NCI-H82 (cell line): ENCODE results near the gene MLPH.
A peak's percentile ranks its signal among the peaks of the same experiment; 100 is the strongest.

Experiments
- DNase-seq: peaks from one replicate; lab custom pipeline; 2025; lab: John Stamatoyannopoulos, UW

Gene MLPH

GRCh38 chr2:237568121-237568660, 81.1 kb downstream of the MLPH start:
- DNase-seq: no peak

GRCh38 chr2:237569041-237569440, 82.0 kb downstream of the MLPH start:
- no peak for DNase-seq

GRCh38 chr2:237569896-237570295, 82.8 kb downstream of the MLPH start:
- DNase-seq: no peak

- DNase-seq: no peak
Observed at GRCh38 chr2:237570776-237571335, 83.8 kb downstream of the MLPH start.

DNA sequence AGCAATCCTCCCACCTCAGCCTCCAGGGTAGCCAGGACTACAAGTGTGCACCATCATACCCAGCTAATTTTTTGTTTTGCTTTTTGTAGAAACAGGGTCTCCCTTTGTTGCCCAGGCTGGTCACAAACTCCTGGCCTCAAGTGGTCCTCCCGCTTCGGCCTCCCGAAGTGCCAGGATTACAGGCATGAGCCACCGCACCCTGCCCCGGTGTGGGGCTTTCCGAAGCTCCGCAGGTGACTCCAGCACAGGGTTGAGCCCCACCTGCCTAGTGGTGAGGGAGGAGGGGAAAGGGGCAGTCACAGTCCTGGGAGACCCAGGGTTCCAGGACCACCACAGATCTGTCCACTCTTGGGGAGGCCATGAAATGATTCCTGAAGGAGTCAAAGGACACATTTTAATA, 84.5 kb downstream of the MLPH start:
- DNase-seq: no peak

- DNase-seq: peak; percentile 93
Observed at GRCh38 chr2:237572021-237572741, 85.1 kb downstream of the MLPH start.

- DNase-seq: no peak
Observed at GRCh38 chr2:237572742-237573101, 85.7 kb downstream of the MLPH start.

GRCh38 chr2:237573721-237574415, 86.8 kb downstream of the MLPH start:
- DNase-seq: no peak

DNA sequence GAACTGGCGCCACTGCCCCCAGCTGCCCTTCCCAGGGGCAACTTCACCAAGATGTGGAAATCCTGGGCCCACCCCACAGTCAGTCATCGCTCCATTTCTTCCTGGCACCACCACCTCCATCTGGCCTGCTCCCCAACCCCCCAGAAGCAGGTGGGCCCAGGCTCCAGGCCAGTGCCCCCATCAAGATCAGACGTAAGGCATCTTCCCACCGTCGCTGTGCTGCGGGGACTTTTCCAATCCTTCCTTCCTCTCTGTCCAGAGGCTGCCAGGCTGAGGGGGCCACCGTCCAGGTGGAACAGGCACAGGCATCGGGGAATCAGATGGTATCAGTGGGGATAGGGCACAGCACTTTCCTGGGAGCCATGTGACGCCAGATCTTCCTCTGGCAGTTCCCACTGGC, 87.4 kb downstream of the MLPH start:
- no peak for DNase-seq

DNA sequence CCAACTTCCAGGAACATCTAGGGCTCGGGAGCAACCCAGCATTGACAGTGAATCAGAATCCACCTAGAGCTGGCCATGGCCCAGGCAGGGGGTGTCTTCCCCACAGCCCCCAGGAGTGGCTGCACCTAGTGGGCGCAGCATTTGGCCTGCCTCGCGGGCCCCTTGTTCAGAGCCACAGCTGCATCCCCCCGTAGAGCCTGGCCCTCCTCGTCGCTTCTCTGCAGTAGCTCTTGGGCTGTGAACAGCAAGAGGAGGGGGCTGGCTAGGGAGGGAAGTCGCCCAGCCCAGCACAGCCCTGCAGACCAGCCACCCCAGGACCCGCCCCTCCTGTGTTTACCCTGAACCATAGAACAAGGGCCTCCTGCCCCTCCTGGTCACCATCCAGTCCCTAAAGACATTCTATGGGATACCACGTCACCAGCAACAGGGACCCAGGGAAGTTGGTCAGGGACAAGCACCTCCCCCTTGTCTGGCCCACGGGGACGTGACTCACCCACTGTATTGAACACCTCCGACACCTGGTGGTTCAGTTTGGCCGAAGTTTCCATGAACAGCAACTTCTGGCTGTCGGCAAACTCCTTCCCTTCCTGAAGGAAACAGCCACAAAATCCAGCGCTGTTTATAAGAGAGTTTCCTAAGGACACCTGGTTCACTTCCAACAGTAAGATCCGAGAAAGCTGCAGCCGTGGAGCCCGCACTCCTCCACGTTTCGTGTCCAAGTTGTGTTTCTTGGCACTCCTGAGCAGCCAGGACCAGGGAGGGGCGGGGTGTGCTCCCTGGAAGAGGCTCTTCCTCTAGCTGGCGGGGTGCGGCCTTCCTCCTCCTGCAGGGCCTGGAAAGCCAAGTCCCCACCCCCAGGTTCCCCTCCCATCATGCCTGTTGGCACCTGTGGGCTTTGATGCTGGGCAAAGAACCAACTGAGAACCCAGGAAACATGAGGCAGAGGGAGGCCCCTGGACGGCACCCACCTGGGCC, 88.1 kb downstream of the MLPH start:
- no peak for DNase-seq

- DNase-seq: no peak
Observed at GRCh38 chr2:237575869-237576862, 89.1 kb downstream of the MLPH start.

DNA sequence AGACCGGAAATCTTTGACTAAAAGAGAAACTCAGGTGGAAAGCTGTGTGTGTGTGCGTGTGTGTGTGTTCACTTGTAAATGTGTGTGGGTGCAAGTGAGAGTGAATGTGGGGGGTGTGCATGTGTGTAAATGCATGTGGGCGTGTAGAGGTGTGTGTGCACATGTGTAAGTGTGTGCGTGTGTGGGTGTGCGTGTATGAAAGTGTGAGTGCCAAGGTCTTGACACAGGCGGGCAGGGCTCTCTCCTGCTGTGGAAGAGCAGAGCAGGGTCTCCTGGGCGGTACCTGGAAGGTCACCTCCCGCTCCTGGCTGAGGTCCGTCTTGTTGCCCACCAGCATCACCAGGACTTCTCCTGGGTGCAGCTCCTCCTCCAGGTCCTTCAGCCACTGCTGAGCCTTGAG, 89.9 kb downstream of the MLPH start:
- no peak for DNase-seq

GRCh38 chr2:237577458-237577857, 90.4 kb downstream of the MLPH start:
- no peak for DNase-seq

DNA sequence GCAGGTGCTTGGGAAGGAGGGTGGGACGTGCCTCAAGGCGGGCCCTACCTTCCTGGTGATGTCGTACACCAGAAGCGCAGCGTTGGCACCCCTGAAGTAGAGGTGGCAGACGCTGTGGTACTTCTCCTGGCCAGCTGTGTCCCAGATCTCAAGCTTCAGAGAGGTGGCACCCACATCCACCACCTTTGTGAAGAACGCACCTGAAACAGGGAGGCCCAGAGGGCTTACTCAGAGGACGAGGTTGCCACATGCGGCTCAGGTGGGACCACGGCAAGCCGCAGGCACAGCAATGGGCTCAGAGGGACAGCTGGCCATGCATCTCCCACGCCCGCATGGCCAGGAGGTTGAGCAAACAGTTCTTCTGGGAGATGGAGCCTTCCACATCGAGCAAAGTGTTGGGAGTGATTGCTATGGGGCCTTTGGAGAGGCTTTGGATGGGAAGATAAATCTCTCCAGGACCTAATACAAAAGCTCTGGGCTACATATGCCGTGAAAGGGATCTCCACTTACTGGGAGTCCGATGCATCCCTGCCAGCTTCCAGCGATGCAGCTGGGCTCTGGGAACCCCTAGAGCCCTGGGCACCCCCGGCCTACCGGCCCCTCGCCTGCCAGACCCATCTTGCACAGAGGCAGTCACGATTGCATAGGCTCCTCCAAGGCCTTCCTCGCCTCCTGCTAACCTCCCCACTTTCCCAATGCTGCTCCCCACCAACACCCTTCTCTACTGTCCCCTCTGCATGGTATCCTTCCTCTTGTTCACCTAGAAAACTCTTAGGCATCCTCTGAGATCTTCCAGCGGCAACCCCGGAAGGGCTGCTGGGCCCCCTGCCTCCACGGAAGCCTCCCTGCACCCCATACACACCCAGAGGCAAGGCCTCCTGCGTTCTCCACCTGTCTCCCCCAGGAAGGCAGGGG, 91.2 kb downstream of the MLPH start:
- no peak for DNase-seq

DNA sequence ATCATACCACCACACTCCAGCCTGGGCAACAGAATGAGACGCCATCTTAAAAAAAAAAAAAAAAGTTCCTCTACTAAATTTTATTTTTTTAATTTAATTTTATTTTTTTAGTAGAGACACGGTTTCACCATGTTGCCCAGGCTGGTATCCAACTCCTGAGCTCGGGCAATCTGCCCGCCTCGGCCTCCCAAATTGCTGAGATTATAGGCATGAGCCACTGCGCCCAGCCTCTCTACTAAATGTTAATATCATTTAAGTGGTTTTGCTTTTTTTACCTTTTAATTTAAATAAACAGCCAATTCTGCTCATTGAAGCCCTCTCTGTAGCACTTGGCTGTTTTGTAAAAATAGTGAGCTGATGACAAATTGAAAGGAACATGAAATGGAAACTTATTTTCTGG, 94.3 kb downstream of the MLPH start:
- DNase-seq: no peak

DNA sequence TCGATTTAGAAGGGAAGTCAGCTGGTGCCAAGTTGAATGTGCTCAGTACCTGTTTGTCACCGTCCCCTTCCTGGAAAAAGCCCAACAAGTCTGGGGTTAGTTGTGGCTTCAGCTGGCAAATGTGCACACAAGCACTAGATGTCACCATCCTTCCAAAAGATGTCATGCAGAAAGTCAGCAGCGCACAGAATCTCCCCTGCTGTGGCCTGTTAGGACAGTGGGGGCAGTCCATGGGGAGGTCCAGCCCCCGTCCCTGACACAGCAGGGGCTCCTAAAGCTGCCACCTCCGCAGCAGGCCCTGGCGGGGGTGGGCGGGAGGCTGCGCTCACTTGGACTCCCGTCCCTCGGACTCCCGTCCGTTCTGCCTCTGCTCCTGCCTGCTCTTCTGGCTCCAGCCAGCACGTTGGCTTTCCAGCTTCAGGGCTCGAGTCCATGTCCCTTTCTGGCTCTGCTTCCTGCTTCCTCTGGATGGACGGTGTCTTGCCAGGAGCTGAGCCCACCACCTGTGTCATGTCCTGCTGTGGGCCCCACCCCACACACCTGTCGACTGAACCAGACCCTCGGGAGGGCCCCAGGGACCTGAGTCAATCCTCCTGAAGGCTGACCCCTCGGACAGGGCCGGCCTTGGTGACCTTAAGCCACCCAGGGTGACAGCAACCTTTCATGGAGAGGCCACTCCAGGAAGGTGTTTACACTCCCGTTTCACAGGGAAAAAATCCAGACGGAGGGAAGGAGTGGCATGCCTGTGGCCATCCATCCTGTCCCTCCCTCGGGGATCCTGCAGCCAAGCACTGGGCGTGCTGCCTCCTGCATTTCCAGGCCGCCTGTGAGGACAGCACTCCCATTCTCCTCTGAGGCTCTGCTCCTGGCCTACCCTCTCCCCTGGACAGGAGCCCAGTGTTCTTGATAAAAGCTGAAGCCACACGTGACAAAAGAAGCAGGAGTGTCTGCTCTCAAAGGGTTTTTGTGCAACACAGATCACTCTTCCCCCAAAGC, 95.0 kb downstream of the MLPH start:
- peak; percentile 70 for DNase-seq

DNA sequence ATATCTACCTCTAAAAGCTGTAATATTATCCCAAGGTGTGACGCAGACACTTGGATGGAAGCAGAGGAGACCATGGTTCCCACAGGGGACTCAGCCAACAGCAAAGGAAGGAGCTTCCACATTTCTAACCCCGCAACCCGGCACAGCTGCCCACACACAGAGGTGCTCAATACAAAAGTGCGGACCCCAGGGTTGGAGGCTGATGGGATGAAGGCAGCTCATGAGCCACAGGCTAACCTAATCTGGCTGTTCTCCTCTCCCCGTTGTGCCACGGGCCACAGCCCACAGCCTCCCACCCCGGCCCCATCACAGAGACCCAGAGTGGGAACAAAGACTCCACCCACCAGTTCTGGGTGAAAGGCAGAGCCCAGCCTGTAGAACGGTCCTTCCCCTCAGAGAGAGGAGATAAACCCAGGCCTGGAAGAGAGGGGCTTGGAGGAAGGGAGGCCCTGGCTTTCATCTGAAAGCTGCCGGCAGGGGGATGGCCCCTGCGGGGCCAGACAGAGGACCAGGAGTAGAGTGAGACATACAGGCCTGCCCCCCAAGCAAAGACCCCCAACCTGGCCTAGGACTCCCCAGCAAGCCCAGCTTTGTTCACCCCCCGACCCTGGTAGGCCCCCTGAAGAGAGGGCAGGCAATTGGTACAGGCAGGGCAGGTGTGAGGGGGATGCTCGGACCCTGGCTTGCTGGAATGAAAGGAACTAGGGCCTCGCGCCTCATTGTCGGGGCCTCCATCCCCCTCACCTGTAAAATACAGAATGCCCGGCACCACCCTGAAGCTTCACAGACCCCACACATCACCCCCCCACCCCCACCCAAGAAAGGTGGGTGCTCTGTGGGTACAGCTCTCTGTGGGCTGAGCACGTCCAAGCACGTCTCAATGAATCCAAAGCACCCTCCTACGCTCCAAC, 96.6 kb downstream of the MLPH start:
- no peak for DNase-seq
